Mesenchymal stem cell (in vitro differentiated cells and primary cell): ENCODE results near the gene LITAF.

Experiments
- DNase-seq: peaks from one replicate; pipeline ENCODE4 v3.0.0-alpha.2; 2013
- H2AFZ ChIP-seq: one replicate; pipeline ENCODE4 v1.6.1; 2013; ENCODE audit warnings: low read depth, mild to moderate bottlenecking, control low read depth, inconsistent platforms, low read length, moderate library complexity
- H2AK5ac ChIP-seq: 2 replicates; pipeline ENCODE4 v1.6.1; 2013; ENCODE audit warnings: low read length, moderate library complexity, mild to moderate bottlenecking, inconsistent platforms; ENCODE audit not compliant: severe bottlenecking
- H2BK120ac ChIP-seq: one replicate; pipeline ENCODE4 v1.6.1; 2013; ENCODE audit warnings: low read depth, mild to moderate bottlenecking, inconsistent platforms, low read length, moderate library complexity
- H2BK12ac ChIP-seq, 2 experiments: one replicate each; pipeline ENCODE4 v1.6.1; 2013; ENCODE audit warnings: inconsistent platforms in 2 of 2, low read length in 2 of 2, mild to moderate bottlenecking in 2 of 2, moderate library complexity in 2 of 2, control low read depth in 1 of 2
- H2BK15ac ChIP-seq: one replicate; pipeline ENCODE4 v1.6.1; 2013; ENCODE audit warnings: mild to moderate bottlenecking, low read depth, inconsistent platforms; ENCODE audit not compliant: poor library complexity, severe bottlenecking
- H2BK5ac ChIP-seq: 2 replicates; pipeline ENCODE4 v1.6.1; 2013; ENCODE audit warnings: low read depth, mild to moderate bottlenecking, low read length, control low read depth, inconsistent platforms; ENCODE audit not compliant: poor library complexity, severe bottlenecking
- H3K14ac ChIP-seq, 2 experiments: one replicate each; pipeline ENCODE4 v1.6.1; 2013; ENCODE audit warnings: inconsistent platforms in 2 of 2, low read length in 2 of 2, control low read depth in 1 of 2, mild to moderate bottlenecking in 1 of 2, moderate library complexity in 1 of 2
- H3K18ac ChIP-seq, 2 experiments: one replicate each; pipeline ENCODE4 v1.6.1; 2013; ENCODE audit warnings: inconsistent platforms in 2 of 2, low read length in 2 of 2, control low read depth in 1 of 2, low read depth in 1 of 2, mild to moderate bottlenecking in 1 of 2
- H3K23ac ChIP-seq, 2 experiments: one replicate each; pipeline ENCODE4 v1.6.1; 2013; ENCODE audit warnings: inconsistent platforms in 2 of 2, low read length in 2 of 2, mild to moderate bottlenecking in 2 of 2, moderate library complexity in 2 of 2, control low read depth in 1 of 2
- H3K27ac ChIP-seq: 2 replicates; pipeline ENCODE4 v1.5.1; 2013; ENCODE audit warnings: mild to moderate bottlenecking, moderate library complexity, low read length, control low read depth, inconsistent platforms; ENCODE audit not compliant: poor library complexity, severe bottlenecking
- H3K27me3 ChIP-seq, 2 experiments: 2 replicates each; pipeline versions ENCODE4 v1.6.1 to v1.7.0; 2013; ENCODE audit warnings: low read length in 2 of 2, mild to moderate bottlenecking in 2 of 2, moderate library complexity in 2 of 2, control low read depth in 1 of 2, inconsistent platforms in 1 of 2; ENCODE audit not compliant: control insufficient read depth in 1 of 2, insufficient read depth in 1 of 2
- H3K36me3 ChIP-seq, 2 experiments: 2 replicates each; pipeline versions ENCODE4 v1.6.1 to v1.7.0; 2013; ENCODE audit warnings: low read length in 2 of 2, control low read depth in 1 of 2, inconsistent platforms in 1 of 2, low read depth in 1 of 2, mild to moderate bottlenecking in 1 of 2; ENCODE audit not compliant: insufficient read depth in 2 of 2, control insufficient read depth in 1 of 2
- H3K4ac ChIP-seq, 2 experiments: one replicate each; pipeline ENCODE4 v1.6.1; 2013; ENCODE audit warnings: inconsistent platforms in 2 of 2, low read length in 2 of 2, mild to moderate bottlenecking in 2 of 2, moderate library complexity in 2 of 2, control low read depth in 1 of 2, low read depth in 1 of 2
- H3K4me1 ChIP-seq: 2 replicates; pipeline ENCODE4 v1.6.1; 2013; ENCODE audit warnings: low read depth, low read length, control low read depth; ENCODE audit not compliant: control insufficient read depth, insufficient read depth
- H3K4me2 ChIP-seq: 2 replicates; pipeline ENCODE4 v1.6.1; 2013; ENCODE audit warnings: low read length, mild to moderate bottlenecking, inconsistent platforms; ENCODE audit not compliant: poor library complexity, severe bottlenecking
- H3K4me3 ChIP-seq, 2 experiments: 2 replicates each; pipeline versions ENCODE4 v1.5.1 to v1.7.0; 2013; ENCODE audit warnings: low read length in 2 of 2, mild to moderate bottlenecking in 2 of 2, control low read depth in 1 of 2, low read depth in 1 of 2; ENCODE audit not compliant: insufficient read depth in 1 of 2
- H3K79me1 ChIP-seq: replicated peaks from 2 replicates; pipeline ENCODE4 v1.6.1; 2013; ENCODE audit warnings: mild to moderate bottlenecking, control low read depth, low read length, inconsistent platforms; ENCODE audit not compliant: poor library complexity, severe bottlenecking
- H3K9ac ChIP-seq: 2 replicates; pipeline ENCODE4 v1.7.0; 2013; ENCODE audit warnings: mild to moderate bottlenecking, low read length, moderate library complexity
- H3K9me3 ChIP-seq: 2 replicates; pipeline ENCODE4 v1.7.0; 2013; ENCODE audit warnings: mild to moderate bottlenecking, low read length; ENCODE audit not compliant: control insufficient read depth
- H4K8ac ChIP-seq: one replicate; pipeline ENCODE4 v1.6.1; 2013; ENCODE audit warnings: inconsistent platforms, mild to moderate bottlenecking, low read length, moderate library complexity
- H4K91ac ChIP-seq: one replicate; pipeline ENCODE4 v1.6.1; 2013; ENCODE audit warnings: mild to moderate bottlenecking, low read length, inconsistent platforms
- WGBS: methylation state at CpG from one replicate; pipeline ENCODE4 v1.1.7; 2013; ENCODE audit warnings: mixed read lengths; 5-methylcytosine and 5-hydroxymethylcytosine counted together

LITAF gene

DNA sequence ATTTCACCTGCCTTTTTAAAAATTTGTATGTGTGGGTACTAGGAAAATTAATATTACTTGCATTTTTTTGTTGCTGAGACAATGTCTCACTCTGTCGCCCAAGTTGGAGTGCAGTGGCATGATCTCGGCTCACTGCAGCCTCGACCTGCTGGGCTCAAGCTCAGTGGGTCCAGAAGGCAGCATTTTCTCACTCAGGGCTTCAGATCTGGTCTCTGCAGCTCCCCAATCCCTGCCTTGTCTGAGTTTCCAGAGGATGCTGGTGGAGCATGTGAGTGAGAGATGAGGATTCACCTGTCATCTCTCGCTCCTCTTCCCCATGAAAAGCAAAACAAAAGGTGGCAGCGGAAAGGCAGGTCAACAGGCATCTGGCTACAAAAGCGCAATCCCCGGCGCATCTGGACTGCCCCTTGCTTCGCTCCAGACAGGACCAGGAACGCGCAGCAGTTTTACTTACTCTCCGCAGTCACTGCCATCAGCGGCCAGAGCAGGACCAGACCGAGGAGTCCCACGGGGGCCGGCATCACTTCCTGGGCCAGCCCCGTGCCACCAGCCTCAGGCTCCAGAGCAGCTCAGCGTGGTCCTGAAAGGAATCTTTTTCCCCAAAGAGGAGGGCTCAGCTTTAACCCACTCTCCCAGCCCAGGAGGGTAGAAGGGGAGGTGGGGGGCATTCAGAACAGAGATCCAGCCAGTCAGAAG is 59.9 kb downstream of the LITAF start:
- no peaks in the 10 kb centered on the region for H3K36me3 ChIP-seq
- peaks cover 6% of the 10 kb centered on the region for H3K4me1 ChIP-seq
- no peak overlapping the region for H4K8ac ChIP-seq
- no peak overlapping the region for H2AFZ ChIP-seq
- H3K4me2 ChIP-seq = peak overlapping the region; percentile 35
- H3K23ac ChIP-seq = no peak overlapping the region
- H3K4me3 ChIP-seq = no peak overlapping the region
- H2AK5ac ChIP-seq = no peak overlapping the region
- no peaks in the 10 kb centered on the region for H3K79me1 ChIP-seq
- no peak overlapping the region for H2BK15ac ChIP-seq
- H3K4ac ChIP-seq = no peak overlapping the region
- H3K27ac ChIP-seq = no peak overlapping the region
- peaks cover 2% of the 10 kb centered on the region for H3K9me3 ChIP-seq
- no peak overlapping the region for H2BK5ac ChIP-seq
- H4K91ac ChIP-seq = no peak overlapping the region
- H2BK12ac ChIP-seq = no peak overlapping the region
- peaks cover 33 to 39% of the 10 kb centered on the region in 2 experiments for H3K27me3 ChIP-seq
- 57% methylated on average over 17 of the region's 18 CpGs for WGBS
- H3K14ac ChIP-seq = no peak overlapping the region
- H2BK120ac ChIP-seq = no peak overlapping the region
- H3K9ac ChIP-seq = no peak overlapping the region
- H3K18ac ChIP-seq = no peak overlapping the region
- DNase-seq = no peak

DNA sequence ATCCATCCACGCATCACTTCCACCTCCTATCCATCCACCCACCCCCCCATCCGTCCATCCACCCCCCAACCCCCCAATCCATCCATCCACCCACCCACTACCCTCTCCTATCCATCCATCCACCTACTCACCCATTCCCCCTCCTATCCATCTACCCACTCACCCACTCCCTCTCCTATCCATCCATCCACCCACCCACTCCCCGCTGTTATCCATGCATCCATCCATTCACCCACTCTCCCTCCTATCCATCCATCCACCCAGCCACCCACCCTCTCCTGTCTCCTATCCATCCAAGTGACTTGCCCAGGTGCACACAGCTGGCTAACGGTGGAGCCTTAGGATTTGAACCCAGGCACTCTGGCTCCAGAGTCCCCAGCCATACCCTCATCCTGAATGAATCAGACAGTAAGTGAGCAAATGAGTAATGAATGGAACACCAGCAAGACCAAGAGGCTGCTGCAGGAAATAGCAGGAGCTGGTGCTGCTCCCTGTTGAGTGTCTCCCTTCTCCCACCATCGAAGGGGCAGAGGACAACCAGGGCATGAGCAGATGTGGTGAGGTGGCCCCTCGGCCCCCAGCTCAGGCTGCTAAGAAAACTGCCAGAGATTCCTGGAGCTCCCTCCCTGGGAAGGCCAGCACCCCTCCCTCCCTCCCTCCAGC is 62.5 kb downstream of the LITAF start:
- Histone ChIP-seq H3K4me1 (peaks cover 4% of the 10 kb centered on the region), H4K8ac (no peak overlapping the region), H3K9me3 (peaks cover 12% of the 10 kb centered on the region), H2BK120ac (no peak overlapping the region), H3K27ac (no peak overlapping the region), H3K36me3 (no peaks in the 10 kb centered on the region), H3K4me2 (no peak overlapping the region), H3K4ac (no peak overlapping the region), H2BK5ac (no peak overlapping the region), H4K91ac (no peak overlapping the region), H3K23ac (no peak overlapping the region), H3K4me3 (no peak overlapping the region), H3K27me3 (peaks cover 33% of the 10 kb centered on the region in 2 experiments), H2BK12ac (no peak overlapping the region), H2BK15ac (no peak overlapping the region), H3K14ac (no peak overlapping the region), H3K9ac (no peak overlapping the region), H2AK5ac (no peak overlapping the region), H2AFZ (no peak overlapping the region), H3K18ac (no peak overlapping the region), H3K79me1 (no peaks in the 10 kb centered on the region)
- 75% methylated on average over 6 of the region's 6 CpGs for WGBS
- DNase-seq = no peak

DNA sequence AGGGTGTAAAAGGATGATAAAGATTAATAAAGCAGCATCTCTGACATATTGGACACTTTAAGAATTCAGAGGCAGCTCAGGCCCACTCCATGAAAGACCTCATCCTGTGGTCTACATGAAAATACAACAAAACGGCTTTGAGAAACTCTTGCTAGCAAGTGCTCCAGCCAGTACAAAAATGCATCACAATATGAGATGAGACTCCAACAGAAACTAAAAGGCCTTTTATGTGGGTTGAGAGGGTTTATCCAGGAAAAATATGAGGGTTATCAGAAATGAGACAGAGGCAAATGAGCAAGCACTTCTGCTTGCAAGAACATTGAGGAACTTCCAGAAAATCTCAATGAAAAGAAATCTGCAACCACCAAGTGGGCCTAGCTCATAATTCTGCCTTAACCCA is 65.7 kb downstream of the LITAF start:
- H3K36me3 ChIP-seq = no peaks in the 10 kb centered on the region
- H4K8ac ChIP-seq = no peak overlapping the region
- no peak overlapping the region for H3K14ac ChIP-seq
- H2AK5ac ChIP-seq = no peak overlapping the region
- H2BK120ac ChIP-seq = no peak overlapping the region
- H3K18ac ChIP-seq = no peak overlapping the region
- no peaks in the 10 kb centered on the region for H3K4me1 ChIP-seq
- WGBS = 100% methylated on average over 1 of the region's 1 CpG
- no peak overlapping the region for H2BK15ac ChIP-seq
- H3K9ac ChIP-seq = no peak overlapping the region
- H2BK12ac ChIP-seq = no peak overlapping the region
- H3K23ac ChIP-seq = no peak overlapping the region
- no peak overlapping the region for H3K4ac ChIP-seq
- no peak overlapping the region for H3K27ac ChIP-seq
- peaks cover 12% of the 10 kb centered on the region for H3K9me3 ChIP-seq
- peaks cover 29 to 38% of the 10 kb centered on the region in 2 experiments for H3K27me3 ChIP-seq
- H3K79me1 ChIP-seq = no peaks in the 10 kb centered on the region
- DNase-seq = no peak
- no peak overlapping the region for H3K4me2 ChIP-seq
- H2BK5ac ChIP-seq = no peak overlapping the region
- no peak overlapping the region for H2AFZ ChIP-seq
- H3K4me3 ChIP-seq = no peak overlapping the region
- H4K91ac ChIP-seq = no peak overlapping the region

DNA sequence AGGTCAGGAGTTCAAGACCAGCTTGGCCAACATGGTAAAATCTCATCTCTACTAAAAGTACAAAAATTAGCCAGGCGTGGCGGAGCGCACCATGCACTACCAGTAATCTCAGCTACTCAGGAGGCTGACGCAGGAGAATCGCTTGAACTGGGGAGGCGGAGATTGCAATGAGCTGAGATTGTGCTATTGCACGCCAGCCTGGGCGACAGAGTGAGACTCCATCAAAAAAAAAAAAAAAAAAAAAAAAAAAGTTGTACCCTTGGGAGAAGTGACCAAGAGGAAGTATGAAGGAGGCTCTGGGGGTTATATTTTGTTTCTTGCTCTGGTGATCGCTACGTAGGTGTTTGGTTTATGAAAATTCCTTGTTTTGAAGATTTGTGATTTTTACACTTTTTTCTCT is 66.3 kb downstream of the LITAF start:
- WGBS = 97% methylated on average over 8 of the region's 10 CpGs
- Histone ChIP-seq H3K9ac (no peak overlapping the region), H3K23ac (no peak overlapping the region), H2AK5ac (no peak overlapping the region), H3K4me2 (no peak overlapping the region), H2BK12ac (no peak overlapping the region), H4K8ac (no peak overlapping the region), H2BK120ac (no peak overlapping the region), H3K27ac (no peak overlapping the region), H3K36me3 (no peaks in the 10 kb centered on the region), H3K4me3 (no peak overlapping the region), H2AFZ (no peak overlapping the region), H3K4me1 (no peaks in the 10 kb centered on the region), H2BK15ac (no peak overlapping the region), H4K91ac (no peak overlapping the region), H2BK5ac (no peak overlapping the region), H3K9me3 (peaks cover 12% of the 10 kb centered on the region), H3K18ac (no peak overlapping the region), H3K4ac (no peak overlapping the region), H3K14ac (no peak overlapping the region), H3K79me1 (no peaks in the 10 kb centered on the region), H3K27me3 (peaks cover 25 to 37% of the 10 kb centered on the region in 2 experiments)
- DNase-seq = no peak
